Measurements from ENCODE around the gene ZNF627.
"Not testable (repeated sequence)": the region's sequence is repeated elsewhere in the genome, so short reads cannot be mapped to it uniquely, and the experiment has no call there.

ZNF627 gene

GRCh38 chr19:11597202-11598102, at the start of gene ZNF627:
ZNF627 (plus strand) TSS chr19:11597483; CDS start chr19:11597628, 145 bp downstream.
- DNase-seq = peak; percentile 98

- no peak for DNase-seq
These were observed 49.2 kb upstream of the ZNF627 start for GRCh38 chr19:11547929-11548700.

GRCh38 chr19:11549386-11549953, 47.8 kb upstream of the ZNF627 start:
- no peak for DNase-seq

GRCh38 chr19:11550265-11550664, 47.0 kb upstream of the ZNF627 start:
- no peak for DNase-seq

GRCh38 chr19:11551603-11552235, 45.6 kb upstream of the ZNF627 start:
- no peak for DNase-seq

- no peak for DNase-seq
These were observed 44.5 kb upstream of the ZNF627 start for GRCh38 chr19:11552666-11553372.

- no peak for DNase-seq
These were observed 43.1 kb upstream of the ZNF627 start for GRCh38 chr19:11554160-11554559.

- no peak for DNase-seq
These were observed 42.0 kb upstream of the ZNF627 start for GRCh38 chr19:11555246-11555645.

GRCh38 chr19:11556634-11557420, 40.5 kb upstream of the ZNF627 start:
- no peak for DNase-seq

- peak; percentile 96 for DNase-seq
These were observed 38.1 kb upstream of the ZNF627 start, which contains the start of gene ELOF1 for GRCh38 chr19:11558881-11559828. ELOF1 (minus strand) TSS chr19:11559230; CDS start chr19:11554347, 4,883 bp downstream.

GRCh38 chr19:11560404-11561051, 36.8 kb upstream of the ZNF627 start:
- DNase-seq = peak; percentile 46

- no peak for DNase-seq
These were observed 33.8 kb upstream of the ZNF627 start for GRCh38 chr19:11563532-11563931.

GRCh38 chr19:11564082-11564807, 33.0 kb upstream of the ZNF627 start:
- not testable (repeated sequence) for DNase-seq

- not testable (repeated sequence) for DNase-seq
These were observed 31.7 kb upstream of the ZNF627 start for GRCh38 chr19:11565649-11565980.

GRCh38 chr19:11566164-11566563, 31.1 kb upstream of the ZNF627 start:
- no peak for DNase-seq

- no peak for DNase-seq
These were observed 27.2 kb upstream of the ZNF627 start for GRCh38 chr19:11570039-11570462.

- DNase-seq = not testable (repeated sequence)
These were observed 23.9 kb upstream of the ZNF627 start for GRCh38 chr19:11573354-11573753.

GRCh38 chr19:11573763-11574162, 23.5 kb upstream of the ZNF627 start:
- DNase-seq = not testable (repeated sequence)

- no peak for DNase-seq
These were observed 22.6 kb upstream of the ZNF627 start for GRCh38 chr19:11574689-11575088.

Data from activated CD4-positive, alpha-beta T cell treated with anti-CD3 and anti-CD28 coated beads, Interleukin-2, amount 50 U/mL, for 1 hour (primary cell).